ENCODE results near the gene SLC16A10.

The SLC16A10 gene

DNA sequence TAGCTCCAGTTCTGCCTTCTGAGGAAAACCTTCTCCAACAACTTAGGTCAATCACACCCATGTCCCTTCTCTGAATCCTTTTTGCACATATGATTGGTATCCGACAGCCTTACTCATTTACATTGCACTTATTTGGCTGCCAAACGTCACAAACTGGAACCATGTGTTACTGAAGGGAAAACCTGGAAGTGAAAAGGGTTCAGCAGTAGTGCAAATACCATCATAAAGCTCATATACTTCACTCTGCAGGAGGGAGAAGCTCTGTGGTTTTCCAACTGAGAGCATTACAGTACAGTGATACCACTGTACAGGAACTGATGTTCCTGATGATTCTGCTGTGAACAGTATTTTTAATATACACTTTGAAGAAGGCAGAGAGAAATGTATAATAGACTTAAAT, 87.8 kb downstream of the SLC16A10 start:
- Mint-ChIP-seq H3K9me3 (no peaks in the 10 kb centered on the region), H3K27ac (no peak overlapping the region), H3K4me3 (no peak overlapping the region), H3K27me3 (ENCODE audit: low read depth) (no peaks in the 10 kb centered on the region), H3K36me3 (ENCODE audit: low read depth) (no peaks in the 10 kb centered on the region), H3K4me1 (no peaks in the 10 kb centered on the region)
- TF ChIP-seq, protein P1, sequence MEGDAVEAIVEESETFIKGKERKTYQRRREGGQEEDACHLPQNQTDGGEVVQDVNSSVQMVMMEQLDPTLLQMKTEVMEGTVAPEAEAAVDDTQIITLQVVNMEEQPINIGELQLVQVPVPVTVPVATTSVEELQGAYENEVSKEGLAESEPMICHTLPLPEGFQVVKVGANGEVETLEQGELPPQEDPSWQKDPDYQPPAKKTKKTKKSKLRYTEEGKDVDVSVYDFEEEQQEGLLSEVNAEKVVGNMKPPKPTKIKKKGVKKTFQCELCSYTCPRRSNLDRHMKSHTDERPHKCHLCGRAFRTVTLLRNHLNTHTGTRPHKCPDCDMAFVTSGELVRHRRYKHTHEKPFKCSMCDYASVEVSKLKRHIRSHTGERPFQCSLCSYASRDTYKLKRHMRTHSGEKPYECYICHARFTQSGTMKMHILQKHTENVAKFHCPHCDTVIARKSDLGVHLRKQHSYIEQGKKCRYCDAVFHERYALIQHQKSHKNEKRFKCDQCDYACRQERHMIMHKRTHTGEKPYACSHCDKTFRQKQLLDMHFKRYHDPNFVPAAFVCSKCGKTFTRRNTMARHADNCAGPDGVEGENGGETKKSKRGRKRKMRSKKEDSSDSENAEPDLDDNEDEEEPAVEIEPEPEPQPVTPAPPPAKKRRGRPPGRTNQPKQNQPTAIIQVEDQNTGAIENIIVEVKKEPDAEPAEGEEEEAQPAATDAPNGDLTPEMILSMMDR (IDR thresholded peaks at IDR 0.05; ENCODE audit: unreplicated experiment in 3 of 3) = no peak

DNA sequence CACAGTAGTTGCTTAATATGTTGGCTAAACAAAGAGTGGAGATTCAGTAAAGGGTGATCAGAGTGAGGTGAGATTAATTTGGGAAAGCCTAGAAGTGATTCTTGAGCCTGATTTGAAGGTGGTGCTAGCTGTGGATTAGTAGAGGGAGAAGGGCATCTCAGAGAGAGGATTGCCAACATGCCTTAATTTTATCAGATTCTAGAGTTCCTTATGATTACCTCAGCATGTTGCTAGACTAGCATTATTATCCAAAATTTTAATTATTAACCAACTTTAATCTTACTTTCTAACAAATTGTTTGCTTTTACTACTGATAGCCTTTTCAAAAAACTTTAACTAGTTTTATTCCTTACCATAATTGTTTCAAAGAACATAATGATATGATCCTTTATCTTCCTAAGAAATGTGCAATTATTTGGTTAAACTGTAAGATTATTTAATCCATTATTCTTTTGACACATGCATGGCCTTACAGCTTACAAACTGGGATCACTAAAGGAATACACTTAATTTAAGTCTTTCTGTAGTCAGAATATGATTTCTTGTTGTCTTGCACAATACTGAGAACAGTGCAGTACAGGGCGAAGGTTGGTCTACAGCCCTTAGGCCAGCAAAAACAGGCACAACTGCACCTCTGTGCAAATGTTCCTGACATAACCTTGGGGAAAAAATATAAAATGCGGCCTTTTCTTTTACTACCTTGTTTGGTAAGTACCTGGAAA, 88.9 kb downstream of the SLC16A10 start:
- H3K36me3 Mint-ChIP-seq (ENCODE audit: low read depth) = no peaks in the 10 kb centered on the region
- H3K4me3 Mint-ChIP-seq = no peak overlapping the region
- H3K4me1 Mint-ChIP-seq = no peaks in the 10 kb centered on the region
- no peaks in the 10 kb centered on the region for H3K9me3 Mint-ChIP-seq
- TF ChIP-seq, protein P1 (IDR thresholded peaks at IDR 0.05; ENCODE audit: unreplicated experiment in 3 of 3) = no peak
- no peaks in the 10 kb centered on the region for H3K27me3 Mint-ChIP-seq (ENCODE audit: low read depth)
- peak overlapping the region in 2 of 3 experiments; percentile 55 to 73 for H3K27ac Mint-ChIP-seq

DNA sequence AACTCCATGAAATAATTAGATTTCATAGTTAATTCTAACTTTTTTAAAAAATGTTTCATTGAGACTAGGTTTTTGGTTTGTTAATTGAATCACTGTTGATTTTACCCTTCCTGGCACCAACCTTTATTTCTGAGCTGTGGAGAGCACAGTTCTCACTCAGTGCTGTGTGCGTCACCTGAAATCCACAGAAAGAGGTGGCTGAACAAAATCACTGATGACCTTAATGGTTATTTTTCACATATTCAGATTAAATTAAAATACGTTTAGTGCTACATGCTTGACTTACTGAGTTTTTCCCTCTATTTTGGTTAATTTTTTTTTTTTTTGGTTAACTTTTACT, 89.4 kb downstream of the SLC16A10 start:
- Mint-ChIP-seq H3K4me1 (no peaks in the 10 kb centered on the region), H3K9me3 (no peaks in the 10 kb centered on the region), H3K36me3 (ENCODE audit: low read depth) (no peaks in the 10 kb centered on the region), H3K4me3 (no peak overlapping the region), H3K27me3 (ENCODE audit: low read depth) (no peaks in the 10 kb centered on the region), H3K27ac (peak overlapping the region in 2 of 3 experiments; percentile 55 to 73)
- TF ChIP-seq, protein P1 (IDR thresholded peaks at IDR 0.05; ENCODE audit: unreplicated experiment in 3 of 3) = no peak

DNA sequence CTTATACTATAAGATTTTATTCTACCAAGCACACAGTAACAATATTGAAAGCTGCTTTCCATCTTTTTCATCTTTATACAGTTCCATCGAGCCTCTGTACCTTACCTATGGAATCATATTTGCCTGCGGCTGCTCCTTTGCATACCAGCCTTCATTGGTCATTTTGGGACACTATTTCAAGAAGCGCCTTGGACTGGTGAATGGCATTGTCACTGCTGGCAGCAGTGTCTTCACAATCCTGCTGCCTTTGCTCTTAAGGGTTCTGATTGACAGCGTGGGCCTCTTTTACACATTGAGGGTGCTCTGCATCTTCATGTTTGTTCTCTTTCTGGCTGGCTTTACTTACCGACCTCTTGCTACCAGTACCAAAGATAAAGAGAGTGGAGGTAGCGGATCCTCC, 89.8 kb downstream of the SLC16A10 start:
- Mint-ChIP-seq H3K27ac (peak overlapping the region in 1 of 3 experiments; percentile 12), H3K4me3 (no peak overlapping the region), H3K27me3 (ENCODE audit: low read depth) (no peaks in the 10 kb centered on the region), H3K36me3 (ENCODE audit: low read depth) (peaks cover under 1% of the 10 kb centered on the region), H3K4me1 (no peaks in the 10 kb centered on the region), H3K9me3 (no peaks in the 10 kb centered on the region)
- TF ChIP-seq, protein P1 (IDR thresholded peaks at IDR 0.05; ENCODE audit: unreplicated experiment in 3 of 3) = no peak

DNA sequence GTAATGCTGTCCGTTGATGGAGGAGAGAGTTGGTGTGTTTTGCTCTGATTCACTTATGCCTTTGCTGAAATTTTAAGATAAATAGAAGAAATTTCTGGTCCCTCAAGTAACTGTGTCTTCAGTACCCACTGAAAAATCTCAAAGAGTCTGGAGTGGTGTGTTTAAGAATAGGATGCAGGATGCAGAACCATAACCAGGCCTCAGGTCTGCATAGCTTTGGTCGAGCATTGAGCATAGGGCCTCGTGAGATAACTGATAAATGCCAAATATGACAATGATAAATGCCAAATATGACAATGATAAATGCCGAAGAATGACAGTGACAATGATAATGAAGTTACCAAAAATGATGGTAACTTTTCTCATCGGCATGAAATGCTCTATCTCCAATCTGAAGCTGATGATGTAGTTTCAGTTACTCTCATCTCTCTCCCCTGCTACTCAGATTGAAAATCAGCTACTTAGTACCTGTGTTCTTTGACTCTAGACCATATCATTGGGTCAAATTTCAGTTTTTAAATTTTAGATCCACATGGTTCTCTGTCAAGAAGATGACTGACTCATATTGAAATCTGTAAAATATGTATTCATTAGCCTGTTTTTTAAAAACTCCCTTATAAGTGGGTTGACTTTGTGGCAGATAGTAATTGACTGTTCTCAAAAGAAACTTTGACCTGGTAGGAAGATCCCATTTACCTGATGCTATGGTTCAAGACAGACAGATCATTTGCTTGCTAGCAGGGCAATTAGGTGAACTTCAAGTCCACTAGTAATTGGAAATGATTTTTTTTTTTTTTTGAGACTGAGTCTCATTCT, 96.6 kb downstream of the SLC16A10 start:
- TF ChIP-seq, protein P1 (IDR thresholded peaks at IDR 0.05; ENCODE audit: unreplicated experiment in 3 of 3) = no peak
- Mint-ChIP-seq H3K4me3 (no peak overlapping the region), H3K27ac (no peak overlapping the region), H3K4me1 (no peaks in the 10 kb centered on the region), H3K9me3 (peaks cover under 1% of the 10 kb centered on the region), H3K36me3 (ENCODE audit: low read depth) (peaks cover 14% of the 10 kb centered on the region), H3K27me3 (ENCODE audit: low read depth) (no peaks in the 10 kb centered on the region)

All from nephron (organoid).